Measurements from ENCODE around the gene STOX2.

Gene STOX2

DNA sequence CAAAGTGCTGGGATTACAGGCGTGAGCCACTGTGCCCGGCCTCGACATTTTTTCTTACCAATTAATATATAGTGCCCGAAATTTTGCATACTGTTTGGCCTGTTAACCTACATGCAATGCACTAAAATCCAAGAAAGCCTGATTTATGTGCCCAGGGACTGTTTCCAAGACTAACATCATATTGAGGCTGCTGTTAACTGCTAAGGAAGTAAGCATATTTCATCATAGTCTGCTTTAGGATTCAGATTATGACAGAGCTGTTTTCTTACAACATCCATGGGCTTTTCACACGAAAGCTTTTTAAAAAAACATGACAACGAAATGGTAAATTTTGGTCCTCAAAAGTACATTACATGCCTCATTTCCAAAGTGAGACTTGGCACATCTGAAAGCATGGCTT lies 84.4 kb downstream of the STOX2 start:
- no peak overlapping the region for H3K4me3 ChIP-seq
- DNase-seq (ENCODE audit: low spot score): no peak
- H3K27ac ChIP-seq: no peak overlapping the region
- TF ChIP-seq, protein P1, sequence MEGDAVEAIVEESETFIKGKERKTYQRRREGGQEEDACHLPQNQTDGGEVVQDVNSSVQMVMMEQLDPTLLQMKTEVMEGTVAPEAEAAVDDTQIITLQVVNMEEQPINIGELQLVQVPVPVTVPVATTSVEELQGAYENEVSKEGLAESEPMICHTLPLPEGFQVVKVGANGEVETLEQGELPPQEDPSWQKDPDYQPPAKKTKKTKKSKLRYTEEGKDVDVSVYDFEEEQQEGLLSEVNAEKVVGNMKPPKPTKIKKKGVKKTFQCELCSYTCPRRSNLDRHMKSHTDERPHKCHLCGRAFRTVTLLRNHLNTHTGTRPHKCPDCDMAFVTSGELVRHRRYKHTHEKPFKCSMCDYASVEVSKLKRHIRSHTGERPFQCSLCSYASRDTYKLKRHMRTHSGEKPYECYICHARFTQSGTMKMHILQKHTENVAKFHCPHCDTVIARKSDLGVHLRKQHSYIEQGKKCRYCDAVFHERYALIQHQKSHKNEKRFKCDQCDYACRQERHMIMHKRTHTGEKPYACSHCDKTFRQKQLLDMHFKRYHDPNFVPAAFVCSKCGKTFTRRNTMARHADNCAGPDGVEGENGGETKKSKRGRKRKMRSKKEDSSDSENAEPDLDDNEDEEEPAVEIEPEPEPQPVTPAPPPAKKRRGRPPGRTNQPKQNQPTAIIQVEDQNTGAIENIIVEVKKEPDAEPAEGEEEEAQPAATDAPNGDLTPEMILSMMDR (IDR thresholded peaks at IDR 0.05): no peak

DNA sequence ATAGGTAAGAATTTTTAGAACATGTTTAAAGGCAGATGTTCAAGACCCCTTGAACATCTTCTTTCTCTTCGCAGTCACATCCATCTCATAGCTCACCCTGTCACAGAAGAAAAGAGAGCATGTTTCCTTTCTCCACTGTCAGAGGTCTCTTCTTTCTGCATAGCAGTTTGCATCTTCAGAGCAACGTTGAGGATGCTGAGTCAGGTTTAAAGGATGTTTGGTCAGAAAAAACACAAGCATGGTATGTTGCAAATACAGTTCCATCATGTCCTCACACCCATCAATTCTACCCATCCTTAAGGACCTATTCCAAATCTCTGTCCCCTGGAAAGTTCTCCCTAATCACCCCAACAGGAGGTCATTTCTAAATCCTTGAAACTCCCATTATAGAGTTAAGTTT lies 84.8 kb downstream of the STOX2 start:
- TF ChIP-seq, protein P1 (IDR thresholded peaks at IDR 0.05): no peak
- DNase-seq (ENCODE audit: low spot score): no peak
- H3K4me3 ChIP-seq: no peak overlapping the region
- no peak overlapping the region for H3K27ac ChIP-seq

DNA sequence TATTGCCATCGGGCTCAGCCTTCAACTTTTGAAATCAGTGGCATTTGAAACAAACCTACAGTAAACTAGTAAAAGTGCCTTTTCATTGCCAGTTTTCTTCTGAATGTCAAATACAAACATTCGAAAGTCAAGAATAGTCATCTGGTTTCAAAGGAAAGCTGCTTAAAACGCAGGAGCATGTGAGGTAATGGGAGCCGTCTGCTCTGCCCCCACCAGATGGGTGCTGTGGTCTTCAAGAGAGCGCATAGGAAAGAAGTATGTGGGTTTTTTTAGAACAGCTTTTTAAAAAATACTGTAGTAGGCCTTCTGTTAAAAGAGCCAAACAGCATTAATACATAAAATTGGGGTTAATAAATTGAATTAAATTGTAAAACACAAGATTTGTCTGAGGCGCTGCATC lies 88.6 kb downstream of the STOX2 start:
- Histone ChIP-seq H3K27ac (no peak overlapping the region), H3K4me3 (no peak overlapping the region)
- no peak for DNase-seq (ENCODE audit: low spot score)
- TF ChIP-seq, protein P1 (IDR thresholded peaks at IDR 0.05): no peak

DNA sequence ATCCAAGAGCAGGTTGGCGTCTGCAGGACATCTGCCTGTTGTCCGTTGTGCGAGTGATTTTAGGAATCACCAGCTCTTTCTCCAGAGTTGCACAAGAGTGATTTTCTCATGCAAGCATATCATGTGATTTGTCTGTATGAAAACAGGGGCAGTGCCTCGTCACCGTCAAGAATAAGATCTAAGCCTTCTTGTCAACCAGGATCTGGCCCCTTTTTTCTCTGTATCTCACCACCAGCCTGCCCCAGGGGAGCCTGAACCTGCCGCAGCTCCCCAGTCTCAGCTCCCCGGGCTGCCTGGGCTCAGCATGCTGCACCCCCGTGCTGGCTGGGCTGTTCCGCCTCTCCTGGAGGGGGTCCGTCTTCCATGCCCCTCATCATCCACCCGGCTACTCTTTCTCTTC lies 90.5 kb downstream of the STOX2 start:
- Histone ChIP-seq H3K4me3 (peak overlapping the region; percentile 60), H3K27ac (peak overlapping the region in 1 of 2 donors; percentile 15)
- no peak for DNase-seq (ENCODE audit: low spot score)
- TF ChIP-seq, protein P1 (IDR thresholded peaks at IDR 0.05): no peak

DNA sequence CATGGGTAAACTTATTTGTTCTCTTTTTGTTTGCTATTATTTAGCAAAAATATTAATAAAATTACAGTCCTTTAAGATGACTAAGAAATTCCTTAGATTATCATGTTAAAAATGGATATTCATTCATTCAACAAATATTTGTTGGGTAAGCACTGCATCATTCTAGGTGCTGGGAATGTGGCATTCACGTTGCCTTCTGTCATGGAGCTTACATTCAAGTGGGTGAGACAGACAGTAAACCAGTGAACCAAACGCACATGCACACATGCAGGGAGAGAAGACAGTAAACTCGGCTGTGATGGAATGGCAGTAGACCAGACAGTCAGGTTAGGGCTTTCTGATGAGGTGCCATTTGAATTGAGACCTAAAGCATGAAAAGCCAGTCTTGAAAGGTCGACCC lies 91.8 kb downstream of the STOX2 start:
- TF ChIP-seq, protein P1 (IDR thresholded peaks at IDR 0.05): no peak
- no peak for DNase-seq (ENCODE audit: low spot score)
- Histone ChIP-seq H3K4me3 (no peak overlapping the region), H3K27ac (no peak overlapping the region)

DNA sequence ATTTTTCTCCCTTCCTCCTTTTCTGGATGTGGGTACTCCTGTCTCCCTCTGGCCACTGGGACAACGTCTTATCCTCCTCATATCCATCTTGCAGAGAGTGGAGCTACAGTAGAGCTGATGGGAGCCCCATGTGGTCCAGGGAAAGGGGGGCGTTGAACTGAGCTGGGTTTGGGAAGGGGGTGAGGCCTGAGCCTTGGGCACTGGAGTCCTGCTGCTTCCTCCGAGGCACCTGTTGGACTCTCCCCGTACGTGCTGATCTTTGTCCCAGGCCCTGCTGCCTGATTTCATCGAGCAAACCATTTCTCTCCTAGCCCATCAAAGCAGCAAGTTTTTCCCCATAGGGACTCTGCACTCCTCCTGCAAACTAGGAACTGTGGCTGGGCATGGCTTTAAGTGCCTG lies 94.3 kb downstream of the STOX2 start:
- TF ChIP-seq, protein P1 (IDR thresholded peaks at IDR 0.05): no peak
- no peak overlapping the region for H3K27ac ChIP-seq
- H3K4me3 ChIP-seq: no peak overlapping the region
- DNase-seq (ENCODE audit: low spot score): no peak

DNA sequence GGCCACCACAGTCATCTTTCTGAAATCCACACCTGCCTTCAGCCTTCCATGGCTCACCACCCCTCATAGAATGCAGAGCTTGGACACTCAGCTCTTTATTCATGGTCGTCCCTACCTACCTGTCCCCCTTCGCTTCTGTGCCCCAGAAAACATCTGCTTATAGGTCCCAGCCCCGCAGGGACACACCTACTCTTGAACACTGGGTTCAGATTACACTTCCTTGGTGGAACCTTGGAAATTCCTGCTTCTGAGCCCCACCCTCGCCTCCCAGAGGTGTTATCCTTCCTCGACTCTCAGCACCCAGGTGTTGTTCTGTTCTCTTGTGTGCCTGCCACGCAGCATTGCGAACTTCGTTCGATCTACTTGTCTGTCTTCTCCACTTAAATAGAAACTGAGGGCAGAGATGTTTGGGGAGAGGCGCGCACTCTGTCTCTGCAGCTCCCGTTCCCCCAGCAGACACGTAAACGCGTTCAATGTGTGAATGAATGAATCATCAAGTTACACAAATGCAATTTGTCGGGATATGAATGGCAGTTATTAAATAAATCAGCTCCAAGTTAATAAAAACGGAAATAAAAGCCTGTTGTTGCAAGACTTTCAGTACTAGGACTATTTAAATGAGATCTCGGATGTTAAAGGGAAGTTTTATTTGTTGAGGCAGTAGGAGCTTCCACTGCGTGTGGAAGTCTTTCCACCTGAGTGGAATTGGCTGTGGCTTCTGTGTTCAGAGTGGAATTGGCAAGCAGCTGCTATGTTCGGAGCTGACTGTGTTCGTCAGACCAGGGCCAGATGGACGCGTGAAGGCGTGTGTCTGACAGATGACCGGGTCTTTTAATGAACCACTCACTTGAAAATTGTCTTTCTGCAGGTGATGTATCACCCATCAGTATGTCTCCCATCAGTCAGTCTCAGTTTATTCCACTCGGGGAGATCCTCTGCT lies 95.6 kb downstream of the STOX2 start:
- DNase-seq (ENCODE audit: low spot score): no peak
- TF ChIP-seq, protein P1 (IDR thresholded peaks at IDR 0.05): no peak
- Histone ChIP-seq H3K4me3 (no peak overlapping the region), H3K27ac (no peak overlapping the region)

All from coronary artery (tissue), 2 donors.